PC-9 (cell line): ENCODE results near the gene TRIM39. TPM values are rescaled to one million over a fixed set of nuclear protein-coding genes. Genes with fewer than 3 reads are reported as not detected.

ENCODE experiments used
- BruUV-seq: library from RNA; stranded (reverse); fragments of 400-500 nt; replicated peaks from 2 replicates; lab custom pipeline; 2021; lab: Mats Ljungman, UMichigan
- CTCF ChIA-PET: fragments of 300-600 bp; sonication (Branson Sonifier 250); formaldehyde crosslinking; loops from one replicate; lab custom pipeline; 2022; ENCODE audit warnings: antibody characterized with exemption; lab: Charles Lee
- POLR2A ChIA-PET: fragments of 300-600 bp; sonication (Branson Sonifier 250); formaldehyde crosslinking; loops from one replicate; lab custom pipeline; 2022; ENCODE audit warnings: antibody characterized with exemption; ENCODE audit not compliant: unreplicated experiment; lab: Charles Lee
- DNase-seq, 2 experiments: peaks; one replicate each; pipeline versions ENCODE4 v3.0.0 to v3.0.0-alpha.2; 2015 to 2022; ENCODE audit warnings: mixed read lengths in 1 of 2
- H2AFZ ChIP-seq: fragments of 200-600 bp; sonication (generic); 2 replicates; pipeline ENCODE4 v1.8.1; 2017; ENCODE audit warnings: antibody characterized with exemption
- H3F3A ChIP-seq: fragments of 200-600 bp; sonication (generic); 2 replicates; pipeline ENCODE4 v1.8.1; 2017; ENCODE audit warnings: antibody characterized with exemption, mild to moderate bottlenecking, low read depth; ENCODE audit not compliant: insufficient read depth
- H3K27ac ChIP-seq: fragments of 200-600 bp; sonication (generic); 2 replicates; pipeline ENCODE4 v1.6.1; 2016; ENCODE audit warnings: mixed run types
- H3K27me3 ChIP-seq: fragments of 200-600 bp; sonication (generic); 2 replicates; pipeline ENCODE4 v1.6.1; 2016; ENCODE audit warnings: low read depth, mixed run types; ENCODE audit not compliant: insufficient read depth
- H3K36me3 ChIP-seq: fragments of 200-600 bp; sonication (generic); 2 replicates; pipeline ENCODE4 v1.6.1; 2016; ENCODE audit warnings: low read depth, mixed run types
- H3K4me1 ChIP-seq: fragments of 200-600 bp; sonication (generic); replicated peaks from 2 replicates; pipeline ENCODE4 v1.6.1; 2016; ENCODE audit warnings: mixed run types; ENCODE audit not compliant: insufficient read depth
- H3K4me2 ChIP-seq: fragments of 200-600 bp; sonication (generic); 2 replicates; pipeline ENCODE4 v1.6.1; 2017; ENCODE audit warnings: mixed run types
- H3K4me3 ChIP-seq: fragments of 200-600 bp; sonication (generic); 2 replicates; pipeline ENCODE4 v1.6.1; 2016; ENCODE audit warnings: mixed run types
- H3K79me2 ChIP-seq: fragments of 200-600 bp; sonication (generic); 2 replicates; pipeline ENCODE4 v1.6.1; 2017; ENCODE audit warnings: low read depth, mixed run types
- H3K9me2 ChIP-seq: fragments of 200-600 bp; sonication (generic); 2 replicates; pipeline ENCODE4 v1.8.1; 2017; ENCODE audit warnings: mild to moderate bottlenecking; ENCODE audit not compliant: insufficient read depth
- H3K9me3 ChIP-seq: fragments of 200-600 bp; sonication (generic); 2 replicates; pipeline ENCODE4 v1.8.1; 2016; ENCODE audit warnings: low read depth; ENCODE audit not compliant: insufficient read depth
- H4K20me1 ChIP-seq: fragments of 200-600 bp; sonication (generic); 2 replicates; pipeline ENCODE4 v1.8.1; 2017; ENCODE audit not compliant: insufficient read depth
- CTCF ChIP-seq: fragments of 200-600 bp; sonication (generic); conservative IDR thresholded peaks from 2 replicates; pipeline ENCODE4 v1.6.1; 2017; ENCODE audit warnings: mixed run types, antibody characterized with exemption, mild to moderate bottlenecking, moderate library complexity
- EZH2 ChIP-seq: fragments of 200-600 bp; sonication (generic); IDR thresholded peaks from 2 replicates; pipeline ENCODE4 v1.8.0; 2017; ENCODE audit warnings: antibody characterized with exemption, low read depth
- intact Hi-C: fragments of 100-400 bp; cut with micrococcal nuclease; formaldehyde crosslinking; loops from one replicate; pipeline ENCODE4 v1.10.0; 2022; ENCODE audit not compliant: unreplicated experiment
- total RNA-seq: library from RNA; stranded (reverse); gene quantifications from 2 replicates; pipeline ENCODE4 v1.2.3, GENCODE V29; 2021

Gene TRIM39
- total RNA-seq, 1 experiment from 2014 or later: 14.4 TPM

GRCh38 chr6:30344191-30344867, 17.6 kb downstream of the TRIM39 start:
- POLR2A ChIA-PET: interaction anchor here (0.6 kb wide), 1 partner anchor 132 kb away, joined by 3 read pairs; no protein-coding TSS in a partner anchor
- intact Hi-C loops: no loop called here

GRCh38 chr6:30344868-30345671, 18.3 kb downstream of the TRIM39 start, which contains the start of gene RPP21:
RPP21 (plus strand) TSS chr6:30345156; CDS start chr6:30345172, 16 bp downstream.
- Histone ChIP-seq H4K20me1 (no peaks in the 10 kb centered on the region), H3K4me1 (peaks cover 6% of the 10 kb centered on the region), H3K79me2 (peaks cover 9% of the 10 kb centered on the region), H3K4me3 (peak within 1 kb of the TSS; percentile 90), H3K27me3 (no peaks in the 10 kb centered on the region), H3F3A (no peaks in the 10 kb centered on the region), H3K27ac (peak within 1 kb of the TSS; percentile 55), H2AFZ (peak within 1 kb of the TSS; percentile 97), H3K36me3 (0 out of 2 replicates have a peak, but pooled peaks cover 5% of the 10 kb centered on the region), H3K9me3 (no peaks in the 10 kb centered on the region), H3K9me2 (no peaks in the 10 kb centered on the region), H3K4me2 (peak within 1 kb of the TSS; percentile 85)
- ChIA-PET POLR2A (interaction anchor here (0.6 kb wide), 2 partner anchors 133 to 242 kb away, joined by 3 read pairs; no protein-coding TSS in a partner anchor), CTCF (no interaction called here)
- intact Hi-C loops: loop anchor here (5.0 kb wide), 1 partner anchor 377 kb away; the partner anchor contains the start of gene TUBB
- peak; percentile 66 to 90 for DNase-seq
- TF ChIP-seq EZH2: no peak
- no peak for TF ChIP-seq CTCF
- BruUV-seq: TSS peak; percentile 76

More at GRCh38 chr6:30344191-30344867, 17.6 kb downstream of the TRIM39 start:
- Histone ChIP-seq H2AFZ (peak overlapping the region; percentile 97; the same call in 1 of the 2 replicates), H3K27me3 (no peaks in the 10 kb centered on the region), H3K36me3 (0 out of 2 replicates have a peak, but pooled peaks cover 5% of the 10 kb centered on the region), H3K4me1 (peaks cover 6% of the 10 kb centered on the region), H3K27ac (no peak overlapping the region), H3K9me3 (no peaks in the 10 kb centered on the region), H3K4me2 (peak overlapping the region; percentile 85), H3K79me2 (peaks cover 9% of the 10 kb centered on the region), H3K9me2 (no peaks in the 10 kb centered on the region), H3K4me3 (peak overlapping the region; percentile 90; the same call in 1 of the 2 replicates), H4K20me1 (no peaks in the 10 kb centered on the region), H3F3A (no peaks in the 10 kb centered on the region)
- DNase-seq: no peak
- CTCF ChIA-PET: no interaction called here
- BruUV-seq: no TSS peak
- TF ChIP-seq CTCF (no peak), EZH2 (no peak)

- Histone ChIP-seq H3K27me3 (no peaks in the 10 kb centered on the region), H3F3A (no peaks in the 10 kb centered on the region), H3K4me2 (peak overlapping the region; percentile 85), H2AFZ (peak overlapping the region; percentile 97; the same call in 1 of the 2 replicates), H4K20me1 (no peaks in the 10 kb centered on the region), H3K27ac (no peak overlapping the region), H3K36me3 (0 out of 2 replicates have a peak, but pooled peaks cover 5% of the 10 kb centered on the region), H3K79me2 (peaks cover 9% of the 10 kb centered on the region), H3K9me2 (no peaks in the 10 kb centered on the region), H3K4me1 (peaks cover 6% of the 10 kb centered on the region), H3K4me3 (peak overlapping the region; percentile 90), H3K9me3 (no peaks in the 10 kb centered on the region)
- POLR2A ChIA-PET: interaction anchor here (0.6 kb wide), 1 partner anchor 243 kb away, joined by 3 read pairs; no protein-coding TSS in a partner anchor
- TF ChIP-seq EZH2 (no peak), CTCF (no peak)
- intact Hi-C loops: loop anchor here (5.0 kb wide), 1 partner anchor 376 kb away; the partner anchor contains the start of gene TUBB
- BruUV-seq: TSS peak; percentile 76
- CTCF ChIA-PET: interaction anchor here (0.5 kb wide), 1 partner anchor 144 kb away, joined by 3 read pairs; no protein-coding TSS in a partner anchor
- DNase-seq: no peak
These were observed 19.1 kb downstream of the TRIM39 start for GRCh38 chr6:30345852-30346251.
